Central memory CD4-positive, alpha-beta T cell (primary cell): ENCODE results near the gene RNF212B.
A peak's percentile ranks its signal among the peaks of the same experiment; 100 is the strongest.

Source experiments
- DNase-seq: peaks from one replicate; pipeline ENCODE4 v3.0.0; 2022

RNF212B gene

GRCh38 chr14:23297096-23297495 is 59.4 kb downstream of the RNF212B start:
- no peak for DNase-seq

GRCh38 chr14:23297611-23298277 is 60.0 kb downstream of the RNF212B start:
- DNase-seq: no peak

- DNase-seq: peak; percentile 22
Measured at GRCh38 chr14:23299211-23299957, 61.6 kb downstream of the RNF212B start.

GRCh38 chr14:23299986-23300686 is 62.4 kb downstream of the RNF212B start:
- no peak for DNase-seq

- no peak for DNase-seq
Measured at GRCh38 chr14:23300687-23301223, 63.0 kb downstream of the RNF212B start.

DNA sequence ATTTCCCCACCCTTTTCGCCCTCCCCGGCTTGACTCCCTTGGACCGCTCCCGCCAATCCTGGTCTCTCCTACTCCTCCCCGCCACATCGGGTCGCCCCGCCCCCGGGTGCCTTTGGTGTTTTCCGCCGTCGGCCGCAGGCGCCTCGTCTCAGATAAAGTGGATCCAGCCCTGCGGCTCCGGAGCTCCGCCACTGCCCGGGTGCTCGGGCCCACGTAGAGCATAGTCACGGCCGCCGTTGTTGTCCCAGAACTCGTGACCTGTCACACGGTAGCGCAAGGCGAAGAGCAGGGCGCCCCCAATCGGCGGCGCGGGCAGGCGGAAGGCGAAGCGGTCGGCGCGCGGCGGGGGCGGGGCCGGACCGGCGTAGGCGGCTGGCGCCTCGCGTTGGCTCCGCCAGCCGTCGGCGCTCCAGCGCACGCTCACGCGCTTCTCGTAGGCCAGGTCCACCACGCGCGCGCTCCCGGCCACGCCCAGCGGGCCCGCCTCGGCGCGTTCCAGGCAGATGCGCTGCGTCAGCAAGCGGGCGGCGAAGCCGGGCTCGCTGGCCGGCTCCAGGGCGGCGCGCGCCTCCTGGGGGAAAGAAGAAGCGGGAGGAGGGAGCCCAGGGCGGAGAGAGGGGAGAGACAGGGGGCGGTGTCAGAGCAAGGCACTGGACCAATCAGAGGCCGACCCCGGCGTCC is 63.7 kb downstream of the RNF212B start:
- peak; percentile 98 for DNase-seq

GRCh38 chr14:23301969-23302289 is 64.2 kb downstream of the RNF212B start:
- DNase-seq: no peak

- peak; percentile 86 for DNase-seq
Measured at GRCh38 chr14:23302290-23303225, 64.8 kb downstream of the RNF212B start, which contains the start of gene PPP1R3E. PPP1R3E (minus strand) TSS chr14:23302859; CDS start chr14:23302576, 283 bp downstream.

DNA sequence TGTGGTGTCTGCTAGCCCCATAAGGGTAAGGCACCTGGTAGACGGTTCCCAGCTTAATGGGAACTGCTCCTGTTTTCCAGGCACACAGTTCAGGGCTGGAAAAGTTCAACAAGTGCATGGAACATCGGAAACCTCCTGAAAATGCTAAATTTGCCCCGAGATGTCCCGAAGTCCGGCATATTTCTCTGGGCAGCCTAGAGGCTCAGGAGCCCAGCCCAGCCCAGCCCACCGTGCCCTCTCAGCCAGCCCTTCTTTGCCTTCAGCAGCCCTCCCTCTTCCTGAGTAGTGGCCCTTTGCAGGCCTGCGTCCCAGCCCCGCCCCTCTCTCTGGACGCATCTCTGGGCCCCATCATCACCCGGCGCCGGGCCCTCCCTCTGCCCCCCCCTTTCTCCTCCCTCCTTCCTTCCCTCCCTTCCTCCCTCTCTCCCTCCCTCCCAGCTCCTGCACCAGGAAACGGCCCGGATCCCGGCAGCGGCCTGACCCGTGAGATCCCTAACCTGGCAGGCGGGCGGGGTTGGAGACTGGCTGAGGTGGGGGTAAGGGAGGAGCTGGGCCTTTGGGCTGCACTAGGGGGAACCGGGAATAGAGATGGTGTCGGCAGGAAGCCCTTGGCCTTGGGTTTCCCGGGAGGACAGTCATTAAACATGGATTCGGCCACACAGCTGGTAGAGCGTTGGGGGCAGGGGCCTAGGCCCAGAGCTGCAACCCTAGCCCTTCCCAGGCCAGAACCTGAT is 68.8 kb downstream of the RNF212B start, which contains the start of gene BCL2L2:
Gene BCL2L2, plus strand, starts transcription at position 422 of the 734 bp plus-strand sequence. CDS start 935 bp downstream, outside the sequence.
- no peak for DNase-seq

- no peak for DNase-seq
Measured at GRCh38 chr14:23307146-23307530, 69.4 kb downstream of the RNF212B start.

DNA sequence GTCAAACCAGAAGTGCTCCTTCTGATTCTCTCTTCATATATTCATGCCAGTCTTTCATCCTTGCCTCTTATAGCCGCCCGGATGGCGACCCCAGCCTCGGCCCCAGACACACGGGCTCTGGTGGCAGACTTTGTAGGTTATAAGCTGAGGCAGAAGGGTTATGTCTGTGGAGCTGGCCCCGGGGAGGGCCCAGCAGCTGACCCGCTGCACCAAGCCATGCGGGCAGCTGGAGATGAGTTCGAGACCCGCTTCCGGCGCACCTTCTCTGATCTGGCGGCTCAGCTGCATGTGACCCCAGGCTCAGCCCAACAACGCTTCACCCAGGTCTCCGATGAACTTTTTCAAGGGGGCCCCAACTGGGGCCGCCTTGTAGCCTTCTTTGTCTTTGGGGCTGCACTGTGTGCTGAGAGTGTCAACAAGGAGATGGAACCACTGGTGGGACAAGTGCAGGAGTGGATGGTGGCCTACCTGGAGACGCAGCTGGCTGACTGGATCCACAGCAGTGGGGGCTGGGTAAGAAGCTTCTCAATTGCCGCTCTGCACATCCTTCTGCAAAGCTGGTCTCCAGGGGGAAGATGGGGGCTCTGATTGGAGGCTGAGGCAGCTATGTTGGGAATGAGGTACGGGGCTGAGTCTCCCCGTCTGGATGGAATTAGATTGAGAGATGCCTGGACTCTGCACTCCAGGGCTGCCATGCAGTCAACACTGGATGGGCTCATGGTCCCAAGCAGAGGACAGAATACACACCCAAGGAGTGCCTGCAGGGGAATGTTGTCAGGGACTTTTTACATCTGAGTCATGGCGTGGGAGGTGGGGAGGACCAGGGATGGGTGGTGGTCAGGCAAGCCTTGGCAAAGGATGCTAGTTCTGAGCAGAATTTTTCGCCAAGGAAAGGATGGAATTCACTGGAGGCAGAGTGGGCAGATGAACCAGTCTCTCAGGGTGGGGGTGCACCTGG is 70.2 kb downstream of the RNF212B start:
- DNase-seq: no peak

DNA sequence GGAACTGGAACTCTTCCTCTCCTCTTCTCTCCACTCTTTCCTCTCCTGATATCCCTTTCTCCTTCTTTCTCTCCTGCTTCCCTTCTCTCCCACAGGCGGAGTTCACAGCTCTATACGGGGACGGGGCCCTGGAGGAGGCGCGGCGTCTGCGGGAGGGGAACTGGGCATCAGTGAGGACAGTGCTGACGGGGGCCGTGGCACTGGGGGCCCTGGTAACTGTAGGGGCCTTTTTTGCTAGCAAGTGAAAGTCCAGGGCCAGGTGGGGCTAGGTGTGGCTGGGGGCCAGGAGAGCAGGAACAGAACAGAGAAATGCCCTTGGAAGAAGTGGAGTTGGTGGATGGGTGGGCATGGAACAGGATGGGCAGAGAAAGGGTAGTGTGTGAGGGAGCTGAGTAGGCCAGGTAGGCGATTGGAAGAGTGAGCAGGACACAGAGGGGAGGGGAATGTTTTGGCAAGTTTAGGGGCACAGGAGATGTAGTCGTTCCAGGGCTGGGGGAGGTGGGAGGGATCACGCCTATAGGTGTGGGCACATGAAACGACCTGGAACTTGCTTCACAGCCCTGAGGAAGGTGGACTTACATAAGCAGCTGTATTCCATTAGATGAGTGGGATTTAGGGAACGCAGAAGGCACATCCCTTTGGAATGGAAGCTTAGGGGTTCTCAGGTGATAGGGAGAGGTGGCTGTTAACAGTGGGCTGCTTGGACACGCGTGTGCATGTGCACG is 71.1 kb downstream of the RNF212B start:
- DNase-seq: no peak

- DNase-seq: no peak
Measured at GRCh38 chr14:23310546-23310945, 72.8 kb downstream of the RNF212B start.

DNA sequence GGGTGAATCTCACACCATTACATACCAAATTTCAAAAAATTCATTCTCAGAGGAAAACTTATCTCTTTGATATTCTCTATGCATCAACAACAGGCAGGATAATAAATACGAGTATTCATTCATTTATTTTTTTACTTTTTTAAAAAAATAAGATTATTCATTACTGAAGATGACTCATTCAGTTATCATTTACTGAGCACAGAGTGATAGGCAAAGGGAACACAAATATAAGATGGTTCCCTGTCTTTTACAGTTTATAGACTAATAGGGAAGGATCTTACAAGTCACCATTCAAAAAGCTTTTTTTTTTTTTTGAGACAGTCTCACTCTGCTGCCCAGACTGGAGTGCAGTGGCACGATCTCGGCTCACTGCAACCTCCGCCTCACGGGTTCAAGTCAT is 78.6 kb downstream of the RNF212B start:
- no peak for DNase-seq

- no peak for DNase-seq
Measured at GRCh38 chr14:23319746-23320583, 82.2 kb downstream of the RNF212B start.

DNA sequence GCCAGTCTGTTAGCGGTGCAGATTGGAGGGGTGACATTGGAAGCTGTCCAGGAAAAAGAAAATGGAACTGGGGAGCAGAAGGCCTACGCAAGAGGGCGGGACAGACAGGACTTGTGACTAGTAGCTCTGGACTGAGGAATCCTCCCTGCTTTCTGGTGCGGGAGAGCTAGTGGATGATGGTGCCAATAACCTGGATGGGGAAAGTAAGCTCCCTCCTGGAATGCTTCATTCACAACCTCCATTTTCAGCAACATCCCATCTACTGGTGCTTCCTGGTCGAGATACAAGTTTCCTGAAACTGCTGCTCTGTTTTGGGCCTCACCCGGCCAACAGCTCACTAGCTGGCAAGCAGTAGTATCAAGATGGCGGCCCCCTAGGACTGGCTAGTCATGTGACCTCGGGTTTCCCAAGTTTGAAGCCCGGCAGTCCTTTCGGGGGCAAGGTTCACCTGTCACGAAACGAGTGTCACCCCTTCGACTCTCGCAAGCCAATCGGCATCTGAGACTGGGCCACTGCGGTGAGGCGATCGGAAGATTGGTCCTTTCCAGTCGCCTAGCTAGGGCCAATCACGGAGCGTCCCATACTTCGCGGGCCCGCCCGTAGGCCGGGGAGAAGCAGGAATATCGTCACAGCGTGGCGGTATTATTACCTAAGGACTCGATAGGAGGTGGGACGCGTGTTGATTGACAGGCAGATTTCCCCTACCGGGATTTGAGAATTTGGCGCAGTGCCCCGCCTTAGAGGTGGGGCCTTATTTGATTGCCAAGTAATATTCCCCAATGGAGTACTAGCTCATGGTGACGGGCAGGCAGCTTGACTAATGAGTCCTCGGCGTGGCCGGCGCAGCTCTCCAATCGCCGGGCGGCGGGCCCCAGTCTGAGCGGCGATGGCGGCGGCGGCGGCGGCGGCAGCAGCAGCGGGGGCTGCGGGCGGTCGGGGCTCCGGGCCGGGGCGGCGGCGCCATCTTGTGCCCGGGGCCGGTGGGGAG is 83.1 kb downstream of the RNF212B start, which contains the start of gene PABPN1:
Gene PABPN1, plus strand, starts transcription at position 874 of the 988 bp plus-strand sequence. Its CDS starts 13 bp downstream, at position 887.
- peak; percentile 100 for DNase-seq
